T-helper 22 cell (primary cell): Measurements from ENCODE around the gene DLEC1.
"Not testable (repeated sequence)": the region's sequence is repeated elsewhere in the genome, so short reads cannot be mapped to it uniquely, and the experiment has no call there.

Source experiments
- DNase-seq: peaks from one replicate; pipeline ENCODE4 v3.0.0-alpha.2; 2020; ENCODE audit warnings: low read depth

DLEC1 gene

GRCh38 chr3:38120693-38121450 lies 81.9 kb downstream of the DLEC1 start:
- no peak for DNase-seq

DNA sequence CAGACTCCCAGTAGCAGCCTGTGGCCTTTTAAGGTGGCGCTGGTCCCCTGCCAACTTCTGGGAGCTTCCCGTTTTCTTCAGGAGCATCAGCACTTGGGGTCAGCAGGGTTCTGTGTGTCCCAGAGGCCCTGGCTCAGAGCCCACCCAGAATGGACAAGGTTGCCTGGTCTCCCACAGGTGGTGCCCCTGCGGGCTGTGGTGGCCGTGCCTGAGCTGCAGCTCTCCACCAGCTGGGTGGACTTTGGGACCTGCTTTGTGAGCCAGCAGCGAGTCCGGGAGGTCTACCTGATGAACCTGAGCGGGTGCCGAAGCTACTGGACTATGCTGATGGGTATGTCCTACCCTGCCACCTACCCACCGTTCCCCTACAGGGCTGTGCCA lies 82.4 kb downstream of the DLEC1 start:
- no peak for DNase-seq

DNA sequence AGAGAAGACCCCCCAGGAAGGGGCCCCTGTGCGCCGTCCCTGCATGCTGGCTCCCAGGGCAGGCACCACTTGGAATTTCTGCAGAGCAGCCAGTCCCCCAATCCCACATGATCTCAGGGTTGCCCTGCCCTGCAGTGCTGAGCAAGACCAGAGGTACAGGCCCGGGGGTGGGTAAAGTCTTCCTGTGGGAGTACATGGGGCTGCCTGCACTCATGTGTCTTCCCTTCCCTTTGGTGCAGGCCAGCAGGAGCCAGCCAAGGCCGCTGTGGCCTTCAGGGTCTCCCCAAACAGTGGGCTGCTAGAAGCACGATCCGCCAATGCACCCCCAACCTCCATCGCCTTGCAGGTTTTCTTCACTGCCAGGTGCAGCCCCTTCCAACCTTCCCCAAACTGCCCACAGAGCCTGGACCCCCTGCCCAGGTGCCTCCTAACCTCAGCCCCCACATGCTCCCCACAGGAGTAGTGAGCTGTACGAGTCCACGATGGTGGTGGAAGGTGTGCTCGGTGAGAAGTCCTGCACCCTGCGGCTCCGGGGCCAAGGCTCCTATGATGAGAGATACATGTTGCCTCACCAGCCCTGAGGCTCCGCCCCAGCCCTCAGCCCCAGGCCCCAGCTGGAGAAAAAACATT lies 82.9 kb downstream of the DLEC1 start:
- DNase-seq = no peak

GRCh38 chr3:38122712-38123290 lies 83.8 kb downstream of the DLEC1 start:
- DNase-seq = no peak

DNA sequence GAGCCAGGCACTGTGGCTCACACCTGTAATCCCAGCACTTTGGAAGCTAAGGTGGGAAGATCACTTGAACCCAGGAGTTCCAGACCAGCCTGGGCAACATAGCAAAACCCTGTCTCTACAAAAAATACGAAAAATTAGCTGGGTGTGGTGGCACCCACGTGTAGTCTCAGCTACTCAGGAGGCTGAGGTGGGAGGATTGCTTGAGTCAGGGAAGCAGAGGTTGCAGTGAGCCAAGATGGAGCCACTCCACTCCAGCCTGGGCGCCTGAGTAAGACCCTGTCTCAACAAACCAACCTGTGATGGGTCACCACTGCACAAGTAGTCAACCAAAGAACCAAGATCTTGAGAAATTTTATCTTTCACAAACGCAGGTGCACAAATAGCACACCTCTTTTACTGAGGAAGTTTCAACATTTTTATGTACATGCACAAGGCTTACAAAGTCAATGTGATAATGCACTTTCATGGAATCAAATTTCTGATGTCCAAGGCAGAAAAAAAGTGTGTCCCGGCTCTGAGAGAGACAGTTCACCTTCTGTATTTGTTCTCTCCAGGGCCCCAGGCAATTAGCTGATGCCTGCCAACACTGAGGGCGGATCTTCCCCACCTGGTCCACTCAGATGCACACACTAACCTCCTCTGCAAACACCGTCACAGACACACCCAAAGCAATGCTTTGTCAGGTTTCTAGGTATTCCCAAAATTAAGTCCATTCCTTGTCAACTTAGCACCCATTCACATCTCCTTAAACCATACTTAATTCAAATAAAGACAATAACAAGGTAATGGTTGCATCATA lies 85.5 kb downstream of the DLEC1 start:
- DNase-seq = no peak

DNA sequence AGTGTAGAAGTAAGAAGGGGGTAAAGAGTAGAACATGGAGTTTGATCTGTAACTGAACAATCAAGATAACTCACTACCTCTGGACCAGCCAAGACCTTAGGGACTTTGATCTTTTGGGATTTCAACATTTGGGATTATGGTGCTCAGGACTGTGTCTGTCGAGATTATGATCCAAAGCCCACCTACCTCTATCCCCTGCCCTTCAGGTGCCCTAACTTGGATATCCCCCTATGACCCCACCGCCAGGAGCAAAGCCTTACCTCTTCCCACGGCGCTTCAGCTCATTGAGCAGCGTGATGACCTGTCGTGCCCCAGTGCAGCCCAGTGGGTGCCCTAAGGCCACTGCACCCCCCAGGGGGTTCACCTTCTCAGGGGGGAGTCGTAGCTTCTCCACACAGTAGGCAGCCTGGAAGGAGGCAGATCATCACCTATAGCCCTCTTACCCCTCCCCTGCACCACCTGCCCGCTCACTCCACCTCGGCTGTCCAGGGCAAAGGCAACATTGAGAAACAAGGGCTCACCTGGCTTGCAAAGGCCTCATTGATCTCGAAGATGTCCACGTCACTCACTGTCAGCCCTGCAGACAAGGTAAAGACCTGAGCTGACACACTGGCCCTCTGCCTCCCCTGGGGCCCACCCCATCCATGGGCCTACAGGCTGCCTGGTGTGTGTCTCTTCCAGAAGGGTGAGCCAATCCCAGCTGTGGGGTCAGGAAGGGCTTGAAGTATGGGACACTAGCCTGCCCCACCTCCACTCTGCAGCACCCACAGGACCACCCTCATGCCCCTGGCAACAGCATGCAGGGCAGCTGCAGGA lies 86.5 kb downstream of the DLEC1 start:
- no peak for DNase-seq

GRCh38 chr3:38126121-38126892 lies 87.3 kb downstream of the DLEC1 start:
- DNase-seq = no peak

DNA sequence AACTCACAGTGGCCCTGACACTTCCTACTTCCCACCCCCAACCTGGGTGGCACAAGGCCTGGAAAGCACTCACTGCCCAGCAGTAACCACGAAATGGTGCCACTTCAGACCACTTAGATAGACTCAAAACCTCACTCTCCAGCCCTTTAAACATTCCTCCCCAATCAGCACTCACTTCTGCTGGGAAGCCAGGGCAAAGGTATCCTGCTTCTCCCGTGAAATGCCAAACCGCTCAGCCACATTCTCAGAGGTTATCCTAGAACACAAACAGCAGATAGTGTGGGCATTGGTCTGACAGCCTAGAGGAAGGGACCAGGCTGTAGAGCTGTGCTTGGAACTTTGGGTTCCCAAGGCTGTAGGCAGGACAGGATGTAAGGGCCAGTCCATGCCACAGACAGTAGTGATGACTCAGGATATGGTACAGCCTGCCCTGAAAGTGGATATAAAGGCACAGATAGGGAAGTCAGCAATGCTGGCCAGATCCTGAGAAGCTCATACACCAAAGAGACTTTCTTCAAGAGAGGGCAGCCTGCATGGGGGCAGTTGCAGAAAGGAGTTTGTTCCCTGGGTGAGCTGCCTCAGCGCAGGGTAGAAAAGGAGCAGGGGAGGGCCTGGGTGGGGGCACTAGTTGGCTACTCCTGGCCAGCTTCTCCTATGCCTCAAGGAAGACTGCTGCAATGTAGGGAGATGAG lies 88.7 kb downstream of the DLEC1 start:
- DNase-seq = no peak

DNA sequence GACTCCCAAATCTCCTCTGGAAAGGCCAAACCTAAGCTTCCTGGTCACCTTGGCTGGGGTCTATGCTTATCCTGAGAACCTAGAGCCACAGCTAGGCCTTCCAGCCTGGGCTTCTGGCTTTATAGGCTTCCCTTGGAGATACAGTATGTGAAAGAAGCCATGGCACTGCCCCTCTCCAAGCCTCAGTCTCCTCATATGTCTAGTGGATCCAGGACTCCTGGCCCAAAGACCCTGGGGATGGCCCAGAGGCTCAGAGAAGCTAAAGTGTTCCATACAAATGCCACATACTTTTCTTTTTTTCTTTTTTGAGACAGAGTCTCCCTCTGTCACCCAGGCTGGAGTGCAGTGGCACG lies 89.3 kb downstream of the DLEC1 start:
- no peak for DNase-seq

DNA sequence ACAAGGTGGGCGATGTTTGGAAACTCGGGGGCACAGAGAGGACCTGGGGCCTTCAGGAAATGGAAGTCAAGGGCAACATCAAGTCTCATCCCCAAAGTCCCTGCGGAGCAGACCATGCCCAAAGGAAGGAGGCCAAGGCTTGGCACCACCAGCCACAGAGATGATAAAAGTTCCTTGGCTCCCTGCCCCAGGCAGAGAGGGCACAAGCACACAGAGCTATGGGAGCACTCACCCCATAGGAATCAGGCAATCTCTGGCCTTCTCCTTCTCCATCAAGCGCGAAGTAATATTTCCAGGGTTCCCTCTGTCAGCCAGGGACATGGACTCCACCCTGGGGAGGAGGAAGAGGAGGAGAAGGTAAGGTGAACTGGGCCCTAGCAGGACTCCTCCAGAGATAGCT lies 90.0 kb downstream of the DLEC1 start:
- DNase-seq = no peak

GRCh38 chr3:38130631-38131065 lies 91.6 kb downstream of the DLEC1 start:
- no peak for DNase-seq

DNA sequence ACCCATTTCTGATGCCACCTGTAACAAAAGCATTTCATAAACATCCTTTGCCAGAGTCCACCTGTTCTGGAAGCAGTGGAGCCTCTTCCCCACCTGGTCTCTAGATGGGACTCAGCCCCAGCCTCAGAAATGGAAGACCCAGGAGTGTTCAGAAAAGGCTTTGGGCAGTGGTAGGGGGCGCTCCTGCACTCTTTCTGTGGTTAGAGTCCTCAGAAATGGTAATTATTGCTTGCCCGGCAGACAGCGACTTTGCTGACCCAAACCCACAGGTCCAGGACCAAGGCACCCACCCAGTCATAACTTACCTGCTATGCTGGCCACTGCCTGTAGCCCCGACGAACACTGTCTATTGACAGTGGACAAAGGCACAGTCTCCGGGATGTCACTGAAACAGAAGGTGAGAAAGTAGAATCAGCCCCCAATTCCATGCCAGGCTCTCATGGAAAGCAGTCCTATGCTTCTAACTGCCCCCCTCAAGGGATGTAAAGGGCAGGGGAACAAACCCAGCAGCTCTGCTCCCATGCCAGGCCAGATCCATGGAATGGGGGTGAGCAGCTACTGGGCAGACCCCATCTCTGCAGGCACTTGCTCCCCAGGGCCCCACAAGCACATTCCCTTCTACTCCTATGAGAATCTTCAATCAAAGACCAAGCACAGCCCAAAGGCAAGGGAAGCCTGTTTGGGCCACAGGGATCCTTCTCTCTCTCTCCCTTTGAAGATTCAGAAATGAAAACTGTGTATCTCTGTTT lies 92.8 kb downstream of the DLEC1 start:
- no peak for DNase-seq

- no peak for DNase-seq
These were observed 94.2 kb downstream of the DLEC1 start for GRCh38 chr3:38133209-38133556.

GRCh38 chr3:38133557-38134405 lies 94.8 kb downstream of the DLEC1 start:
- no peak for DNase-seq

GRCh38 chr3:38134517-38135143 lies 95.6 kb downstream of the DLEC1 start:
- DNase-seq = not testable (repeated sequence)

DNA sequence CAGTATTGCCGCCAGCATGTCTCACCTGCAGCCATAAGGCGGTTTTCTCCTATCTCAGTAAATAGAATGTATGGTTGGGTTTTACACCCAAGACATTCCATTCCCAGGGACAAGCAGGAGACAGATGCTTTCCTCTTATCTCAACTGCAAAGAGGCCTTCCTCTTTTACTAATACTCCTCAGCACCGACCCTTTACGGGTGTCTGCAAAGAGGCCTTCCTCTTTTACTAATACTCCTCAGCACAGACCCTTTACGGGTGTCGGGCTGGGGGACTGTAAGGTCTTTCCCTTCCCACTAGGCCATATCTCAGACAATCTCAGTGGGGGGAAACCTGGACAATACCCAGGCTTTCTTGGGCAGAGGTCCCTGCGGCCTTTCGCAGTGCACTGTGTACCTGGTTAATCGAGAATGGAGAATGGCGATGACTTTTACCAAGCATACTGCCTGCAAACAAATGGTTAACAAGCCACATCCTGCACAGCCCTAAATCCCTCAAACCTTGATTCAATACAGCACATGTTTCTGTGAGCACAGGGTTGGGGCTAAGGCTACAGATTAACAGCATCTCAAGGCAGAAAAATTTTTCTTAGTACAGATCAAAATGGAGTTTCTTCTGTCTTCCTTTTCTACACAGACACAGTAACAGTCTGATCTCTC lies 96.7 kb downstream of the DLEC1 start:
- DNase-seq = not testable (repeated sequence)

DNA sequence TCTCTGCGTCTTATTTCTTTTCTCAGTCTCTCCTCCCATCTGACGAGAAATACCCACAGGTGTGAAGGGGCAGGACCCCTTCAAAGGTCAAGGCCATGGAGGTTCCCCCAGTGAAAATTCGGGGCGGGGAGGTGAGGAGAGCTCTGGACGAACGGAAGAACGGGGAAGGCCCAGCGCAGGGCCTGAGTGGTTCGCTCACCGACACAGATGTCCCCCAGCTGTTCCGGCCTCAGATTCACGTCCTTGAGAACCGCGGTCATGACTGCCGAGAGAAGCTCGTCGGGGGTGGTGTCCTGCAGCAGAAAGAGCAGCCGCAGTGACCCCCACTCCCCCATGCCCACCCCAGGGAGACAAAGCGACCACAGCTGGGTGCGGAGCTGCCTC lies 97.4 kb downstream of the DLEC1 start:
- DNase-seq = no peak
